DND-41 (cell line): ENCODE results near the gene OLFML1.

Experiments
- EZH2 ChIP-seq: IDR thresholded peaks from 3 replicates; pipeline ENCODE4 v1.6.1; 2012; ENCODE audit warnings: borderline replicate concordance, low read depth, mild to moderate bottlenecking, moderate library complexity, low read length, inconsistent platforms; ENCODE audit not compliant: severe bottlenecking
- TF ChIP-seq, protein P1 (sequence below): IDR thresholded peaks from 2 replicates; pipeline ENCODE4 v1.5.1; 2012; ENCODE audit warnings: borderline replicate concordance, low read length, moderate library complexity, mild to moderate bottlenecking; ENCODE audit not compliant: poor library complexity, severe bottlenecking; ENCODE audit errors: extremely low read depth

DNA sequence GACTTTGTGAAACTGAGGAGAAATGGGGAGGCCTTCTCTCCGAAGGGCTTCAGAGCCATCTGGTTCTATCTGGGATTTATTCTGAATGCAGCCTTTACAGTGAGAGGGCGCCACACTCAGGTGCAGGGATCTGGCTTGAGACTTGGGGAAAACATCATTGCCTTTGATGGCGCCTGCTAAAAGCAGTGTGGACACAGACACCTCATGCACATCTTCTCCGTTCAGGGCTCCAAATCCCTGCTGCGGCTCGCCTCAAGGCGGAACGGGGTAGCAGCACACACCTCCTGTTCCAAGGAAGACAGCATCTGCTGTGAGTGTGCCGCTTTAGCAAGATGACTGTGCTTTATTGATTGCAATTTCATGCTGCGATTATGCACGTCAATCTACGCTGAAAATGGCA lies 37.1 kb upstream of the OLFML1 start:
- TF ChIP-seq, protein P1, sequence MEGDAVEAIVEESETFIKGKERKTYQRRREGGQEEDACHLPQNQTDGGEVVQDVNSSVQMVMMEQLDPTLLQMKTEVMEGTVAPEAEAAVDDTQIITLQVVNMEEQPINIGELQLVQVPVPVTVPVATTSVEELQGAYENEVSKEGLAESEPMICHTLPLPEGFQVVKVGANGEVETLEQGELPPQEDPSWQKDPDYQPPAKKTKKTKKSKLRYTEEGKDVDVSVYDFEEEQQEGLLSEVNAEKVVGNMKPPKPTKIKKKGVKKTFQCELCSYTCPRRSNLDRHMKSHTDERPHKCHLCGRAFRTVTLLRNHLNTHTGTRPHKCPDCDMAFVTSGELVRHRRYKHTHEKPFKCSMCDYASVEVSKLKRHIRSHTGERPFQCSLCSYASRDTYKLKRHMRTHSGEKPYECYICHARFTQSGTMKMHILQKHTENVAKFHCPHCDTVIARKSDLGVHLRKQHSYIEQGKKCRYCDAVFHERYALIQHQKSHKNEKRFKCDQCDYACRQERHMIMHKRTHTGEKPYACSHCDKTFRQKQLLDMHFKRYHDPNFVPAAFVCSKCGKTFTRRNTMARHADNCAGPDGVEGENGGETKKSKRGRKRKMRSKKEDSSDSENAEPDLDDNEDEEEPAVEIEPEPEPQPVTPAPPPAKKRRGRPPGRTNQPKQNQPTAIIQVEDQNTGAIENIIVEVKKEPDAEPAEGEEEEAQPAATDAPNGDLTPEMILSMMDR: no peak
- TF ChIP-seq EZH2: no peak
